ENCODE data around the gene RAET1L. TPM values are rescaled to one million over a fixed set of nuclear protein-coding genes. Genes with fewer than 3 reads are reported as not detected.

RAET1L gene
- total RNA-seq, 1 experiment from 2014 or later = not detected

DNA sequence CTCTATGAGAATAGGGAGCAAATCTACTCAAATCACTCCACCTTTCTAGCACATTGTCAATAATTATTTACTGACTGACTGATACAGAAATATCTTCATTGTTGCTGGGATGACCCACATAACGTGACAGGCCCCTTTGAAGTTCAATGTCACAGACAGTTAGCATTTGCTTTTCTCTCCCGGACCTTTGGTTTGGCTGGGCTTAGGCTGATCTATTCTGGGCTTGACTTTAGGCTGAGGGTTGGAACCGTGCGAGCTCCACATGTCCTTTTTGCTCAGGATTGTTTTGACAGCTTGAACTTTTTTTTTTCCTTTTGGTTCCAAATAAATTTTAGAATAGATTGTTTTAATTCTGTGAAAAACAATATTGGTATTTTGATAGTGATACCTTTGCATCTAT, 31.6 kb upstream of the RAET1L start:
- no peak for DNase-seq (ENCODE audit: low read depth, low spot score)
- no TSS peak for BruUV-seq (replicated peaks)
- no peaks in the 10 kb centered on the region for H3K36me3 ChIP-seq (ENCODE audit: control insufficient read depth, insufficient read depth, low read length)
- in situ Hi-C loops (cut with HindIII; ENCODE audit: low pct_unique_long_range_greater_than_20kb, low sequenced_read_pairs) = no loop called here
- no peak overlapping the region for H3K4me3 ChIP-seq (ENCODE audit: low read depth in 2 of 2, low read length in 2 of 2)
- ATAC-seq = no peak
- POLR2A ChIA-PET = interaction anchor here (0.5 to 0.7 kb wide), 3 partner anchors 490 to 851 kb away, joined by 3 to 6 read pairs (median 6); no protein-coding TSS in a partner anchor
- peaks cover 18% of the 10 kb centered on the region for H3K27me3 ChIP-seq (ENCODE audit: control insufficient read depth, insufficient read depth, low read length)
- H3K9me3 ChIP-seq (ENCODE audit: control insufficient read depth, insufficient read depth, low read depth, low read length) = no peaks in the 10 kb centered on the region
- CTCF ChIA-PET = no interaction called here
- no peaks in the 10 kb centered on the region for H3K4me1 ChIP-seq (ENCODE audit: control insufficient read depth, insufficient read depth, low read length)
- TF ChIP-seq REST (IDR thresholded peaks at IDR 0.05; ENCODE audit: insufficient read depth in 1 of 2, low read depth in 2 of 2, low read length in 1 of 2) (no peak), SIN3A (IDR thresholded peaks at IDR 0.05; ENCODE audit: borderline replicate concordance, insufficient read depth, low read depth, low read length) (no peak), TCF7L2 (IDR thresholded peaks at IDR 0.05; ENCODE audit: low read depth, low read length) (no peak)
- intact Hi-C loops (cut with micrococcal nuclease; ENCODE audit: unreplicated experiment) = no loop called here
- no peak overlapping the region for H3K27ac ChIP-seq (ENCODE audit: low read length)

- no peaks in the 10 kb centered on the region for H3K9me3 ChIP-seq (ENCODE audit: control insufficient read depth, insufficient read depth, low read depth, low read length)
- H3K36me3 ChIP-seq (ENCODE audit: control insufficient read depth, insufficient read depth, low read length) = no peaks in the 10 kb centered on the region
- H3K4me1 ChIP-seq (ENCODE audit: control insufficient read depth, insufficient read depth, low read length) = no peaks in the 10 kb centered on the region
- TF ChIP-seq REST (IDR thresholded peaks at IDR 0.05; ENCODE audit: insufficient read depth in 1 of 2, low read depth in 2 of 2, low read length in 1 of 2) (no peak), POLR2AphosphoS5 (IDR thresholded peaks at IDR 0.05; ENCODE audit: low read depth, low read length) (no peak), TCF7L2 (IDR thresholded peaks at IDR 0.05; ENCODE audit: low read depth, low read length) (no peak), SIN3A (IDR thresholded peaks at IDR 0.05; ENCODE audit: borderline replicate concordance, insufficient read depth, low read depth, low read length) (no peak)
- TF ChIP-seq, protein P1, sequence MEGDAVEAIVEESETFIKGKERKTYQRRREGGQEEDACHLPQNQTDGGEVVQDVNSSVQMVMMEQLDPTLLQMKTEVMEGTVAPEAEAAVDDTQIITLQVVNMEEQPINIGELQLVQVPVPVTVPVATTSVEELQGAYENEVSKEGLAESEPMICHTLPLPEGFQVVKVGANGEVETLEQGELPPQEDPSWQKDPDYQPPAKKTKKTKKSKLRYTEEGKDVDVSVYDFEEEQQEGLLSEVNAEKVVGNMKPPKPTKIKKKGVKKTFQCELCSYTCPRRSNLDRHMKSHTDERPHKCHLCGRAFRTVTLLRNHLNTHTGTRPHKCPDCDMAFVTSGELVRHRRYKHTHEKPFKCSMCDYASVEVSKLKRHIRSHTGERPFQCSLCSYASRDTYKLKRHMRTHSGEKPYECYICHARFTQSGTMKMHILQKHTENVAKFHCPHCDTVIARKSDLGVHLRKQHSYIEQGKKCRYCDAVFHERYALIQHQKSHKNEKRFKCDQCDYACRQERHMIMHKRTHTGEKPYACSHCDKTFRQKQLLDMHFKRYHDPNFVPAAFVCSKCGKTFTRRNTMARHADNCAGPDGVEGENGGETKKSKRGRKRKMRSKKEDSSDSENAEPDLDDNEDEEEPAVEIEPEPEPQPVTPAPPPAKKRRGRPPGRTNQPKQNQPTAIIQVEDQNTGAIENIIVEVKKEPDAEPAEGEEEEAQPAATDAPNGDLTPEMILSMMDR (IDR thresholded peaks at IDR 0.05) = no peak
- intact Hi-C loops (cut with micrococcal nuclease; ENCODE audit: unreplicated experiment) = no loop called here
- no TSS peak for BruUV-seq (replicated peaks)
- ChIA-PET POLR2A (no interaction called here), CTCF (no interaction called here)
- in situ Hi-C loops (cut with HindIII; ENCODE audit: low pct_unique_long_range_greater_than_20kb, low sequenced_read_pairs) = no loop called here
- no peak overlapping the region for H3K4me3 ChIP-seq (ENCODE audit: low read depth in 2 of 2, low read length in 2 of 2)
- H3K27me3 ChIP-seq (ENCODE audit: control insufficient read depth, insufficient read depth, low read length) = peaks cover 18% of the 10 kb centered on the region
- DNase-seq (ENCODE audit: low read depth, low spot score) = no peak
- no peak for ATAC-seq
- H3K27ac ChIP-seq (ENCODE audit: low read length) = no peak overlapping the region
These were observed 30.8 kb upstream of the RAET1L start for GRCh38 chr6:150056156-150056555.

Measured in Panc1 (cell line).